HG02571 (cell line): ENCODE data around the gene AHNAK.
"Not testable (repeated sequence)": the region's sequence is repeated elsewhere in the genome, so short reads cannot be mapped to it uniquely, and the experiment has no call there.

Source experiments
- ATAC-seq: cut with Tn5 transposase; IDR thresholded peaks from one replicate; pipeline ENCODE4 v1.9.1; 2021; ENCODE audit warnings: mild to moderate bottlenecking, moderate library complexity; ENCODE audit not compliant: unreplicated experiment

The AHNAK gene

GRCh38 chr11:62546244-62546928 lies at the start of gene AHNAK:
Gene AHNAK (minus strand): TSS chr11:62546806. CDS start chr11:62536098, 10,708 bp downstream.
- ATAC-seq = no peak

GRCh38 chr11:62595124-62595523 lies 48.5 kb upstream of the AHNAK start:
- ATAC-seq = no peak

- ATAC-seq = no peak
These were observed 46.9 kb upstream of the AHNAK start for GRCh38 chr11:62593434-62594044.

- no peak for ATAC-seq
These were observed 46.4 kb upstream of the AHNAK start for GRCh38 chr11:62592989-62593421.

GRCh38 chr11:62592146-62592815 lies 45.7 kb upstream of the AHNAK start:
- no peak for ATAC-seq

- peak; percentile 83 for ATAC-seq
These were observed 45.0 kb upstream of the AHNAK start, which contains the start of gene TUT1 for GRCh38 chr11:62591448-62592145. Gene TUT1 (minus strand): TSS chr11:62591523. CDS start chr11:62591485, 38 bp downstream.

- no peak for ATAC-seq
These were observed 42.5 kb upstream of the AHNAK start for GRCh38 chr11:62588966-62589637.

GRCh38 chr11:62585356-62585755 lies 38.8 kb upstream of the AHNAK start:
- not testable (repeated sequence) for ATAC-seq

GRCh38 chr11:62581735-62582134 lies 35.1 kb upstream of the AHNAK start:
- ATAC-seq = not testable (repeated sequence)

- no peak for ATAC-seq
These were observed 34.5 kb upstream of the AHNAK start for GRCh38 chr11:62580959-62581715.

GRCh38 chr11:62579252-62579651 lies 32.6 kb upstream of the AHNAK start:
- no peak for ATAC-seq

- ATAC-seq = no peak
These were observed 31.9 kb upstream of the AHNAK start for GRCh38 chr11:62578541-62578940.

GRCh38 chr11:62577046-62577714 lies 30.6 kb upstream of the AHNAK start:
- no peak for ATAC-seq

- ATAC-seq = no peak
These were observed 29.2 kb upstream of the AHNAK start for GRCh38 chr11:62575837-62576236.

GRCh38 chr11:62575156-62575555 lies 28.6 kb upstream of the AHNAK start:
- no peak for ATAC-seq

GRCh38 chr11:62574363-62575071 lies 27.9 kb upstream of the AHNAK start:
- peak; percentile 21 for ATAC-seq

- ATAC-seq = peak; percentile 87
These were observed 27.2 kb upstream of the AHNAK start, which contains the start of gene EEF1G for GRCh38 chr11:62573592-62574362. Gene EEF1G (minus strand): TSS chr11:62573891. CDS start chr11:62573842, 49 bp downstream.

GRCh38 chr11:62573006-62573591 lies 26.5 kb upstream of the AHNAK start:
- ATAC-seq = no peak
